Umbilical cord (tissue), 2 donors: Measurements from ENCODE around the gene TAF1C. TPM values are rescaled to one million over a fixed set of nuclear protein-coding genes. Genes with fewer than 3 reads are reported as not detected.
A peak's percentile ranks its signal among the peaks of the same experiment; 100 is the strongest.

ENCODE experiments used
- DNase-seq: peaks from one replicate; pipeline ENCODE4 v3.0.0-alpha.2; 2015; ENCODE audit warnings: low spot score
- total RNA-seq: library from RNA; depleted of rRNA; stranded (reverse); fragments of >200 nt; gene quantifications from one replicate; pipeline ENCODE4 v1.2.3, GENCODE V29; 2014; ENCODE audit warnings: low replicate concordance; ENCODE audit not compliant: insufficient read depth

Gene TAF1C
- total RNA-seq, 1 donor from 2014 or later = 9.4 TPM

DNA sequence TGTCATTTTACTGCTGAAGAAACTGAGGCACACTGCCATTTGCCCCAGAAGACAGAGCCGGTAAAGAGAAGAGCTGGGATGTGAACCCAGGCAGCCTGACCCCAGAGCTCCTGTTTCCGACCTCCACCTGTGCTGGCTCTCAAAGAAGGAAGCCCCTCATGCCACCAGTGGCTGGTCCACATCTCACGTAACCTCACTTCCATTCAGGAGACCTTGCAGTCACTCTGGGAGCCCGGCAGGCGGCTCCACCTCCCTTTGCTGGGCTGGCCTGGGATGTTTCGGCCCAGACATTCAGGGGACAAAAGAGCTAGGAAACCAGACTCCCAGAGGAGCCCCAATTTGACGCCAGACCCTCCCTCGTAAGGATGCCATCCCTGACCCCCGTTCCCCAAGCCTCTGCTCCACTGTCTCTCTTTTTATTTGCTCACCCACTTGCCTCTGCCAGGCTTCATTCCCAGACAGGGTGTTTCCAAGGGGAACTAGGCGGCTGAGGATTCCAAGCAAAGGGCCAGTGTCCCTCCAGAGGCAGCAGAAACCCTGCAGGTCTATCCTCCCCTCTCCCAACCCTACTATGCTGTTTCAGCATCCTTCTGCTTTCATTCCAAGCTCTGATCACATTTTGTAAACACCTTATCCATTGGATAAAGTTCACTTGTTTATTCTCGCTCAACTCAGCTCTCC is 2.8 kb downstream of the TAF1C start:
- no peak for DNase-seq

DNA sequence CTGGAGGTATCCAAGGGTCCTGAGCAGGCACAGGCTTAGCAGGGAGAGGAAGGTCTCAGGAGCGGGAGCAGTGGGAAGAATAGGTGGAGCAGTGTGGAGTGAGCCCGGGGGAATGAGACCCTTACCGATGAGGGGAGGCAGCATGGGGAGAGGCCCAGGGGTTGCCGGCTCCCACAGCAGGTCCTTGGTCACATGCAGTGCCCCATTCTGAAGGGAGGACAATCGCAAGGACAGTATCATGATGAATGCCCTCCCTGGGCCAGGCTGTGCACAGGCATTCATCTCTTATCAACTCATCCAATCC is 3.3 kb downstream of the TAF1C start:
- DNase-seq = no peak

DNA sequence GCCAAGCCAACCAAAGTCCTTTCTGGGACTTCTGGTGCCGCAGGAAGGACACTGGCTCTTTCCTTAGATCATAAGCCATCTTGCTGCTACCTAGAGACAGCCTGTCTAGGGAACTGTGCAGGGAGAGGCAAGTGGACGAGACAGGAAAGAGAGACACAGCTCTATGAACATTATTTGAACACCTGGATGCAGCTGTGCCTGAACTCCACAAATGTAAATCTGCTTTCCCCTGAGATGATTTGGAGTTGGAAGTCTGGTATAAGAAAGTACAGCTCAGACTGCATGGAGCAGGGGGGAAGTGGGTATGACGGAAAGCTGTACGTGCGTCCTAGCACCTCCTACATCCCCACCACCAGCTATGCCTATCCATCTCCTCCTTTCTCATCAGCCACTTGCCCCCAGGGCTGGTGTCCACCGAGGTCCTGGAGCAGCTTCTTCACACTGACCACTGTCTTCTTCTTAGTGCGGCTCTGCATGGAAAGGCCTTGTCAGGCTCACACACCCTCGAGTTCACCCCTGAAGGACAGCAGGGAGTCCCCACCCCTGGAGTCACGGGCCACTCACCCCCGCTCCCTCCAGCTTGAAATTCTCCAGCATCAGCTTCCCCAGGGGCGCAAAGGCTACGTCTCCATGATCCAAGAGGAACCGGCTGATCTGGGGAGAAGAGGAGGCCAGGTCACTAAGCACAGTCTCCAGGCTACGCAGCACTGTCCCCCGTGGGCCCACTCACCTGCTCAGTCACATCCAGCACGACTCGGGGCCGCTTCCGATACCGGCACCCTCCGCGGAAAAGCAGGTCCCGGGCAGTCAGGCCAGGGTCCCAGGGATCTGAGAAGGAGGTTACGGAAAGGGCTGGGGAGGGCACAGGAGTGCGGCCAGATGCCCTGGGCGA is 3.9 kb downstream of the TAF1C start:
- DNase-seq = no peak

DNA sequence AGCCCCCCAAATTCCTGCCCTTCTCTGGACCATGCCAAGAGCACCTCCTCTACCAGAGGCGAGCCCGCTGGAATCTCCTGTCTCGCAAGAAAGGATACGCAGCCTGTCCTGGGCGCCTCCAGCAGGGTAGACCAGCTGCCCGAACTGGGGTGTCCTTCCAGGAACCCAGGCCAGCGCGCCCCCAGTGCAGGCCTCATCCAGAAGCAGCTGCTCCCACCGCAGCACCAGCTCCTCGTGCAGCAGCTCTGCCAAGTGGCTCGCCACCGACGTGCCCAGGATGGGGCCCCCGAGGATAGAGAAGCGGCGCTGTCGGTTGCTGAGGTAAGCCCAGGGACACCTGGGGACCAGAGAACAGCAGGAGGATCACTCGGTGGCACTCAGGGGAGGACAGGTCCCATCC is 4.8 kb downstream of the TAF1C start:
- DNase-seq = no peak

DNA sequence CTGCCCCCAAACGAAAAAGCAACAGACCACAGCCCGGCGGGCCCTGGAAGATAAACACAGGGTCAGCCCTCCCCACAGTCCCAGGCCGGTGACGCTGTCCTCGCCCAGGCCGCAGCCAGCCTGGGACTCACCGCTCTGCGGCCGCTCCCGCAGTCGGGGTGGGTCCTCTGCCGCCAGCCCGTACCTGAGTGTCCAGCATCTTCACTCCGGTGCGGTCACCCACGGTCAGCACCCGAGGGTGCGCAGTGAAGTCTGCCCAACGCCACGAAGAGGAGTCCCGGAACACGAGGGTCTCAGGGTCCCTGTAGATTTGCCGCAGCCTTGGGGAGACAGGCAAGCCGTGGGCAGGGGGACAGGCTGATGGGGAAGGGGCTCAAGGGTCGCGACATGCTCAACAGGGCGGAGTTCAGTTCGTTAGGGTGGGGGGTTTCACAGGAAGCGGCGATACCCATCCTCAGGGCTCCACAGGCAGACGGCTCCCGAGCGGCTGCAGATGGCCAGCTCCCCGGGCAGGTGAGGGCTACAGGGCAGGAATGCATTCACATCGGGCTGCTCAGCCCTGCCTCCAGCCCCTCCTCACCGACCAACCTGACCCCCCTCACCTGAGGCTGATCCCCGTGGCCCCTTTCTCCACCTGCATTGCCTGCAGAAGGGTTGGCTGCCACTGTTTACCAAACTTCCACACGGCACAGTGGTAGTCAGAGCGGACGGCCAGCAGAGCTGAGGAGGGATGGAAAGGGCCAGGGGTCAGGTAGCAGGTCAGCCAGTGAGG is 5.5 kb downstream of the TAF1C start:
- DNase-seq = no peak

DNA sequence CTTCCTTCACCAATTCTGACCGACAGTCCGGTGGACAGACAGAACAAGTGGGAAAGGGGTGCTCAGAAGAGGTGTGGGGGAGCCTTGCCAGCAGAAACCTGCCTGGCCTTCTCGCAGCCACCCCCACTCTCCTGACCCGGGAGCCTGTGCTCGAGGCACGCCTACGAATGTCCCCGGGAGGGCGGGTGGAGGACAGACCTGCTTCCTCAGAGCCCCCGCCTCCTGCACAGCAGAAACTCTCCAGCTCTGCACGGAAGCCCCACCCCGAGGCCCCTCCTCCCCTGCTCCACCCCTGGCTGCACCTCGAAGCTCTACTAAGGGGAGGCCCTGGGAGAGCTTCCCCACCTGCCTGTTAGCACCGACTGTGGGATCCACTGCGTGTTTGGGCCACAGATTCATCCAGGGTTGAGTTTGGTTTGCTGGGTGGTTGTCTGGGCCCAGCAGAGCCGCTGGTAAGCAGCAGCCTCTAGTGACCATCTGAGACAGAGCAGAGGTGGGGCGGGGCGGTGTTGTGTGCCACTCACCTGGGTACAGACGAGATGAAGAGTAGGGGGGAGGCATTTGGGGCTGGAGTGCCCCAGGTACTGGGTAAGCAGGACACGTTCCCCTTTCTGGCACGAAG is 6.2 kb downstream of the TAF1C start:
- no peak for DNase-seq

DNA sequence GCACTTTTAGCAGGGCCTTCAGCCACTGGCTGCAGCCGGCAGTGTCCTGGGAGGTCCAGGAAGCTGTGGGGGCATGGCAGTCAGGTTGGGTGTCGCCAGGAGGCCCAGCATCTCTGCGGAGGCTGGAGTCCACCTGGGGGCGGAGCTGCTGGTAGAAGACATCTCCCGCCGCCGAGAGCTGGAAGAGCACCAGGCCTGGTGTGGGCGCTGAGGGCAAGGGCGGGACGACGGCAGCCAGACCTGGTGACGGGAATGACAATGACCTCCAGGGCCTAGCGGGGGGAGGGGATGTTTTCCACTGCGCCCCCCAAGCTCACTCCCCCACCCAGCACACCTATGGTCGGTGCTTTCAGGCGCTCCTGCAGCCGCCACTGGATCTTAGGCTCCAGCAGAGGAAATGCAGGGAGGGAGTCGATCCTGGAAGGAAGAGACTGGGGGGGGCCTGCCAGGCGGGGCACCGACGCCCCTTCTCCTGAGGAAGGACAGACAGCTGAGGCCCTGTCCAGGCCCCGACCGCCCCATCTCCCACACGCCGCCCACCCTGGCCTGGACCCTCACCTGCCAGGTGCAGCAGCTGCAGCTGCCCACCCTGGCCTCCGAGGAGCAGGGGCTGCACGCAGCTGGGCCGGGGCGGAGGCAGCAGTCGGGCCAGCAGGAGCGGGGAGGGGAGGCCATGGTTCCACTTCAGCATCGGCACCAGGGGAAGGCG is 7.1 kb downstream of the TAF1C start:
- no peak for DNase-seq

DNA sequence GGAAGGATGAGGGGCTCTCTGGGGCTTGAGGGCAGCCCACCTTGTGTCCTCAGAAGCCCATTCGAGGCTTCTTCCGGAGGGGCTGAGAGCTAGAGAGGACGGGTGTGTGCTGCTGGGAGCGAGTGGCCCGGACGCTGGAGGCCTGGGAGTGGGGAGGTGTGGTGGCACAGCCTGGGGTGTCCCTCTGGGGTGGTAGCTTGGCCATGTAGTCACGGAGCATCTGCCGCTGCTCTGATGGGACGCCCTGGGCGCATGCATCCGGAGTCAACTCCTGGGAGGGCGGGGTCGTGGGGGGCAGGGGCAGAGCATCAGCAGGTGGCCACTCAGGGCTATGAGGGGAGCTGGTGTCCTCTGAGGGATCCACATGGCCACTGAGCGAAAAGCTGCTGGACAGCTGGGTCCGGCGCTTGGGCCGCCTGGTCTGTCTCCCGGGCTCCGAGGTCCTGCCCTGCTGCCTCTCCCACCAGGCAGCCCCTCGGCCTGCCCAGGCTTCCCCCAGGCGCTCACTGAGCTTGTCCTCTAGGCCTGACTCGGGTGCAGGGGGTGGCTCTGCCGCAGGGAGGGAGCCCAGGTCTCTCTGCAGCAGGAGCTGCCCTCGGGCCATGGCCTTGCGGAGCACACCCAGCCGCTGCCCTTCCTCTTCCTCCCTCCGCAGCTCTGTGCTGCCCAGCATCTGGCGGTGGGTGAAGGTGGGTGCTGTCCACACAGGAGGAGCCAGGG is 7.8 kb downstream of the TAF1C start:
- no peak for DNase-seq

DNA sequence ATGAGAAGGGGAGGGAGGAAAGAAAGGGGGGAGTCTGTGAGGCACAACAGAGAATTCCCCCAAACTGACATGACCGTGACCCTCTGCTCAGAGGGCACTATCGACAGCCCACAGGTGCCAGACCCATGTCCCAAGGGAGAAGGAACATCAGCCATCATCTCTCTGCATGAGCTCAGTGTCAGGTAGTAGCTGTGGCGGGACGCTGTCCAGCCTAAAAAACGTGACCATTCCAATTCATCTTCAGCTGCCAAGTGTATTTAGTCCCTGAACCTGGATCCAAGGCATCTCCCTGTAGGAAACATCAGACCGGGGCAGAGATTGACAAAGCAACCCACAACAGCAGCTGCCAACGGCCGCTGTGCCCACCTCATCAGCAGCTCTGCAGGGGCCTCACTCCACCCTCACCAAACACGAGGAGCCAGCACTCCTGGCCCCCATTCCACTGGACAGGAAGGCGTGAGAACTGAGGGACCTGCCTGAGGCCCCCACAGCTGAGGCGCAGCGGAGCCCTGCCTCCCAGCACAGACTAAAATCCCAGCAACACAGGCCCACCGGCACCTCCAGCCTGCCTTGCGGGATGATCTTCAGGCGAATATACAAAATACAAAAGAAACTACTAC is 8.6 kb downstream of the TAF1C start:
- DNase-seq = no peak

DNA sequence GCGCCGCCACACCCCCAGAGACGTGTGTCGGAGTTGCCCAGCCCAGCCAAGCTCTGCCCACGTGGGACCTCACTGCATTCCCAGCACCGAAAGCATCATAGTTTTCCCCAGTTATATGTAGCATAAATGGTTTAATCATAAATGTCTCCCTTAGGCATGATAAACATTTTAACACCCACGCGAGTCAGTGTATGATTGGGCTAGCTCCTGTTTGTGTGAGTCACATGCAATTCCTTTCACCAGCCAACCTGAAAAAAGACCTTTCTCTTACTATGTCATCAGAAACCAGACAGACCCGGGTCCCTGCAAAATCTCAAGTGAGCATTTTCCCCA is 9.2 kb downstream of the TAF1C start:
- no peak for DNase-seq

DNA sequence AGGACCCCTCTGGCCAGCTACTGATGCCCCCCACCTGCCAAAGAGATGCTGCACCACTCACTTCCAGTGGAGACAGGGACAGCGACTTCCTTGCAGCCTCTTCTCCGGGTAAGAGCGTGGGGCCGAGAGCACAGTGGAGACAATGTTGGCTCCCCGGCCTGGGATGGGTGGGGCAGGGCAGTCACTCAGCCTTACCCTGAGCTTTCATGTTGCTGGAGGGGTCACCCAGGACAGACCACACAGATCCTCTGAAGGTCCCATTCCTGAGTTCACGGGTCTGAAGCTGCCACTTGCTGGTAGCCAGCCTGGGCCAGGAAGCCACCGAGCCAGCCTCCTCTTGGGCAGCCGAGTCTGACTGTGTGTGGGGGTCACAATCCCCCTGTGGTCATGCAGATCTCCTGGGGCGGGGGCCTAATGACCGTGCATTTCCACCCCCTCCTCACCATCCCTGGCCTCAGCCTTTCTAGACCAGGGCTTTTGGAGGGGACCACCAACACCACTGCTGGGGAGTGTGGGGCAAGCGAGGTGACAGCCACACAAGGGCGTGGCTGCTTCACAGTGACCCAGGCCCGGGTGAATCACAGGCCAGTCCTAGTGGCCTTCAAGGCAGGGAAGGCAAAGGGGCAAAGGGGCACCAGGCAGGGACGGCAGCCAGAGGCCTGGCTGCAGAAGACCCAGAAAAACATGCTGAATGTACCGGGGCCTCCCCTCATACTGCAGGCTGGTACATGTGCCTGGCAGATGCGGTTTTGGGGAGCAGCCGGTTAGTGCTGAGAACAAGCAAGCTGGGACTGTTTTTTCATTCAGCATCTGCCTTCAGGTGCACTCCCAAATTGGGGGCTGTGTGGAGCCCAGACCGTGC is 10.4 kb downstream of the TAF1C start:
- no peak for DNase-seq

DNA sequence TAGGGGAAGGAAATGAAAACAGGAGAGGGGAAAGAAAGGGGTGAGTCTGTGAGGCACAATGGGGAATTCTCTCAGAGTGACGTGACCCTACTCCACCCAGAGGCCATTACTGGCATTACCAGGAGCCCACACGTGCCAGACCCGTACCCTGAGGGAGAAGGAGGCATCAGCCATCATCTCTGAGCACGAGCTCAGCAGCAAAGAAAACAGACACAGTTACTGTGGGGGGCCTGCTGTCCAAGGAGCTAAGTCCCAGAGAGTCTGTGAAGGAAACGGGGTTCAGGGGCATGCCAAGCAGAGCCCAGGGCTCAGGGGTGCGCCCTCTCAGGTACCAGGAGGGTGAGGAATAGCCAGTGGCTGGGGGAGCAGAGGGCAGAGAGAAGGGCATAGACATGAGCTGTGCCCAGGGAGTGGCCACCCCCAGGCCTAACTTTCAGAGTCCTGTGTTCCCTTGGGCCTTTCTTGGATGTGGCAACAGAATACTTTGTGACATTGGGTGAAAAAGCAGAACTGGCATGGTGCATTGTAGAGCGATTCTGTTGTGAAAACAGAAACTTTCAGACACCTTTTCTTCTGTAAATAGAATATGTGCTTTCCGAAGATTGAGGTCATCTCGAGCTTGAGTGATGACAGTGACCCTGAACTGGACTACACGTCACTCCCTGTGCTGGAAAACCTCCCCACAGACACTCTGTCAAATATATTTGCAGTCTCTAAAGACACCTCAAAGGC is 11.3 kb downstream of the TAF1C start:
- DNase-seq = peak; percentile 32

DNA sequence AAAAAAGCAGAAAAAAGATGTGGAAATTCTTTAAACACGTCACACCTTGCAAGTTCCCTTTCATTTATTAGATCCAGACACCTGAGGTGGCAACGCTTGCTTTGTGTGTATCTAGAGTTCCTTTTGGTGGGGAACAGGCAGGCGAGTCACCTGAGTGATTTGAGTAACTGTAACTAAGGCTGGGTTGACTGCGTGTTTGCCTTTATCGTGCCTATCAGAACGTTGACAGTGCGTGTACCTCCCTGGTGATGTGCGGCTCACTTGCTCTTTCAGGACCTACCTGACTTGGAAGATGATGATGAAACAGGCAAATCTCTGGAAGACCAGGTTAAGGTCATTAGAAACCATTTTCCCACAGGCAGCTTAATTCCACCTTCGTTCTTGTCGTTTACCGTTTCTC is 12.5 kb downstream of the TAF1C start:
- DNase-seq = no peak

DNA sequence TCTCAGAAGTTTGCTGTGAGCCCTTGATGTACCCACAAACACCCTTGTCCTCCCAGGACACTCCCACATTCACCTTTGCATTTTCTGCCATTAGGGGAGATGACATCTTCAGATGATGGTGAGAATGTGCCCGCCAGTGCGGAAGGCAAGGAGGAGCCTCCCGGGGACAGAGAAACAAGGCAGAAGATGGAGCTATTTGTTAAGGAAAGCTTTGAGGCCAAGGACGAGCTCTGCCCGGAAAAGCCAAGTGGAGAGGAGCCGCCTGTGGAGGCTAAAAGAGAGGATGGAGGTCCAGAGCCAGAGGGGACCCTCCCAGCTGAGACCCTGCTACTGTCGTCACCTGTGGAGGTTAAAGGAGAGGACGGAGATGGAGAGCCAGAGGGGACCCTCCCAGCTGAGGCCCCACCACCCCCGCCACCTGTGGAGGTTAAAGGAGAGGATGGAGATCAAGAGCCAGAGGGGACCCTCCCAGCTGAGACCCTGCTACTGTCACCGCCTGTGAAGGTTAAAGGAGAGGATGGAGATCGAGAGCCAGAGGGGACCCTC is 17.0 kb downstream of the TAF1C start:
- no peak for DNase-seq

DNA sequence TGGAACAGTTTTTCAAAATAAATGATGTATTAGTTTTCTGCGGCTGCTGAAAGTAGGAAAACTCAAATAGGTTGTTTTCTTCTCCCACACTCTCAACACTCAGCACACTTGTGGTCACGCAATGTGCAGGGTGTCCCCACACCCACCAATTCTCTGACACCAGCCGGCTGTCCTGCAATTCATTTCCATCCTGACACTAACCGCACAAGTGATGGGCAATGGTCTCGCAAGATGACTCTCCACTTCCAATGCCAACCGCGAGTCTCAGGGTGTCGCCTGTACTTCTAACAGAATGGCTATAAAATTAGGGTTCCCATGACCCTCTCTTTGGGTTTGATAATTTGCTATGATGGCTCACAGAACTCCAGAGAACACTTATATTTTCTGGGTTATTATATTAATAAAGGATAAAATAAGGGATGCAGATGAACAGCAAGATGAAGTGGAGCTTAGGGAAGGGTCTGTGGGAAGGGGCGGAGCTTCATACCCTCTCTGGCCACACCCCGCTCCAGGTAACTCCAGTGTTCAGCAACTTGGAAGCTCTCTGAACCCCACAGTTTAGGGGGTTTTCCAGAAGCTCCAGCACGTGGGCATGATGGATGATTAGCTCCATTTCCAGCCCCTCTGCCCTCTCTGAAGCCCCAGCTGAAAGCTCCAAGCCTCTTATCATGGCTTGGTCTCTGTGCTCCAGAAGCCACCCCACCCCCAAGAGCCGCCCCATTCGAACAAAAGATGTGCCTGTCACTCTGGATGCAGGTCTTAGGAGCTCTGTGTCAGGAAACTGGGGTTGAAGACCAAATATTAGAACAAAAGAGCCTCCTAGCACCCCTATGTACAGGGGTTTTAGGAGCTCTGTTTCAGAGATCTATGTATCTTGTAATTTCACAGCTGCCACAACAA is 19.8 kb downstream of the TAF1C start:
- no peak for DNase-seq

DNA sequence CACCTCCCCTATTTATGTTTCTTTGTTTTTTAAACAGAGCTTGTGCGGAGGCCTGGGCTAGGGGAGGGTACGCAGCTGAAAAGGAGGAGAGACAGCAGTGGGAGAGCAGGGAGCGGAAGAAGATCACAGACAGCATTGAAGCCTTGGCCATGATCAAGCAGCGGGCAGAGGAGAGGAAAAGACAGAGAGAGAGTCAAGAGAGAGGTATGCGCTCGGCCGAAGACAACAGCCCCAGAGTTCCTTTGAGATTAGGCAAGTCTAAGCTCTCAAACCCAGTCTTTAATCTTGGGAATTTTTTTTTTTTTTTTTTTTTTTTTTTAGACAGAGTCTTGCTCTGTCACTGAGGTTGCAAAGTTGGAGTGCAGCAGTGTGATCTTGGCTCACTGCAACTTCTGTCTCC is 21.1 kb downstream of the TAF1C start:
- no peak for DNase-seq

DNA sequence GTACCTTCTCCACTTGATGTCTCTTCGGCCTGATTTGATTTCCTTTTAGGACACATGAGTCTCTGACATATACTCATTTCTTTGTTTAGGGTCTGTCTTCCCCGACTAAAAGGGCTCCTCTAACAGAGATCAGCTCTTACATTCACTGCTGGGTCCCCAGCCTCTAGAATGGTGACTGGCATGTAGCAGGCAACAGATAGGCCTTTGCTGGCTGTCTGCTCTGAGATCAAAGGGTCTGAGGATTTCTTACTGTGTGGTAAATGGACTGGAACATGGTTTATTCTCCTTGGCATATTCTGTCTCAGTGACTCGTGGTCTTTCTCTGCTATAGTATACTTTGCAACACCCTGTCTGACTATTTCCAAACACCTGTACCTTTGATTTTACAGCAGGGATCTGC is 25.1 kb downstream of the TAF1C start:
- no peak for DNase-seq
